Pons (tissue), 1 donor: ENCODE data around the gene MMP28.
"Not testable (repeated sequence)": the region's sequence is repeated elsewhere in the genome, so short reads cannot be mapped to it uniquely, and the experiment has no call there.

Source experiments
- DNase-seq: peaks from one replicate; pipeline ENCODE4 v3.0.0-alpha.2; 2016; ENCODE audit warnings: low spot score

The MMP28 gene

GRCh38 chr17:35765756-35766488, 29.5 kb downstream of the MMP28 start:
- no peak for DNase-seq

DNA sequence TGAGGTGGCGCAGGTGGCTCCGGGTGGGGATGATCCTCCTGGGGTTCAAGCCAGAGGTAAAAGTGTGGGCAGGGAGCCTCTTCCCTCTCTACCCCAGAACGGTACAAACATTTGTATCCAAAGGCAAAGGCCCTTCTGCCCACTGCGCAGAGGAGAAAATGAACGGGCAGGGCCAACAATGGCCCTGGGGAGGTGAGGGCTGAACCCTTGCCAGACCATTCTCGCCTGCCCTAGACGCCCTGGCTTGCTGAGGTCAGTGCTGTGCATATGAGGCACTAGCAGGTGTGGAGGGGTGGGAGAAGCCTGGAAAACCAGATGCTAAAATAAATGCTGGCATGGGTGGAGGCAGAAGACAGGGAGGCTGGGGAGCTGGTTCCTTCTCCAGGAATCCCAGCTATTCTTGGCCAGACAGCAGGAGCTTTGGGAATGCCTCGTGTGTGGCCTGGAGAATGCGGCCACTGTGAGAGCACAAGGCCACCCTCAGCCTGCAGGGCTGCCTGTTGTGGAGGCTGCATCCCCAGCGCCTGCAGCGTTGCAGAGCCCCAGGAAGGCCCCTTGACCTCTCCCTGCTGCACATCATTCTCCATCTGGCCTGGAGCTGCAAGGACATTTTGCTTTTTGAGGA, 30.2 kb downstream of the MMP28 start:
- no peak for DNase-seq

- peak; percentile 67 for DNase-seq
Measured at GRCh38 chr17:35764123-35764991, 31.1 kb downstream of the MMP28 start.

- no peak for DNase-seq
Measured at GRCh38 chr17:35763767-35764122, 31.7 kb downstream of the MMP28 start.

- no peak for DNase-seq
Measured at GRCh38 chr17:35761601-35762000, 33.8 kb downstream of the MMP28 start.

- no peak for DNase-seq
Measured at GRCh38 chr17:35760587-35760986, 34.9 kb downstream of the MMP28 start, which contains the start of gene C17orf50. C17orf50 (plus strand) TSS chr17:35760887; CDS start chr17:35760942, 55 bp downstream.

- no peak for DNase-seq
Measured at GRCh38 chr17:35757243-35757642, 38.2 kb downstream of the MMP28 start.

GRCh38 chr17:35752945-35753764, 42.3 kb downstream of the MMP28 start, which contains the start of gene GAS2L2:
GAS2L2 (minus strand) TSS chr17:35753239; CDS start chr17:35752850, 389 bp downstream.
- no peak for DNase-seq

GRCh38 chr17:35752471-35752870, 43.0 kb downstream of the MMP28 start:
- no peak for DNase-seq

- DNase-seq = not testable (repeated sequence)
Measured at GRCh38 chr17:35751541-35751940, 43.9 kb downstream of the MMP28 start.

- DNase-seq = no peak
Measured at GRCh38 chr17:35750526-35751395, 44.7 kb downstream of the MMP28 start.

- DNase-seq = no peak
Measured at GRCh38 chr17:35749560-35750412, 45.7 kb downstream of the MMP28 start.

DNA sequence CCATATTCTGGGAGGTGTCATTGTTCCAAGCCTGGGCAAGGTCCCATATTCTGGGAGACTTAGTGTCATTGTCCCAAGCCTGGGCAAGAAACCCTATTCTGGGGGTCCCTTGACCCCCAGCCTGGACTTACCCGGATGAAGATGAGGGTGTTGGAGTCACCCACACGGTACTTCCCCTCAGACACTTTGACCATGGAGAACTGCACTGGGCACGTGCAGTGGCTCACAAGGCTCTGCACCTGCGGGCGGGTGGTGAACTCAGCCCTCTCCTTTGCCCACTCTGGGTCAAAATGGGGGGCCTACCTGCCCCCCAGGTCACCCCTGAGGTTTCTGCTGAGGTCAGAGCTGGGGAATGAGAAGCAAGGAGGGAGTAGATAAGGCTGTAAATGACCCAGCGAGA, 46.5 kb downstream of the MMP28 start:
- DNase-seq = no peak

DNA sequence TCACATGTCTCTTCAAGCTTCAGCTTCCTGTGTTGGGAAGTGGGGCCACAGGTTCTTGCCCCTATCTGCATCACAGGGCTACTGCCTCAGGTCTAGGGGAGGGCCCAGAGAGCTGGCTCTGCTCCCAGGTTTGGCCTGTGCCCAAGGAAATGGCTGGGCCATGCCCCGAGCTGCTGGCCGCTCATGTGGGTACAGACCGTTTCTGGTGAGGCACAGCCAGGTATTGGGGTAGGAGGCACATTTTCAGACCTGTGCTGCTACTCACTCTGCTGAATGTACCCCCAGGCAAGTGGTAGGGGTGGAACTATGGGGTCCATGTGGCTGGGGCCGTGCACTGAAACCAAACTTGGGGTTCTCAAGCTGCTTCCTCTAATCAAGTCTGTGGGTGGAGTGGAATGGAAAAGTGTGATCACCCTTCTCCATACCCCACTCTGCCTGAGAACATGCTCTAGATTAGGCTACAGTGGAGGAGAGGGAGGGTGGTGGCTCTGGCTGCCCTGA, 47.0 kb downstream of the MMP28 start:
- no peak for DNase-seq

DNA sequence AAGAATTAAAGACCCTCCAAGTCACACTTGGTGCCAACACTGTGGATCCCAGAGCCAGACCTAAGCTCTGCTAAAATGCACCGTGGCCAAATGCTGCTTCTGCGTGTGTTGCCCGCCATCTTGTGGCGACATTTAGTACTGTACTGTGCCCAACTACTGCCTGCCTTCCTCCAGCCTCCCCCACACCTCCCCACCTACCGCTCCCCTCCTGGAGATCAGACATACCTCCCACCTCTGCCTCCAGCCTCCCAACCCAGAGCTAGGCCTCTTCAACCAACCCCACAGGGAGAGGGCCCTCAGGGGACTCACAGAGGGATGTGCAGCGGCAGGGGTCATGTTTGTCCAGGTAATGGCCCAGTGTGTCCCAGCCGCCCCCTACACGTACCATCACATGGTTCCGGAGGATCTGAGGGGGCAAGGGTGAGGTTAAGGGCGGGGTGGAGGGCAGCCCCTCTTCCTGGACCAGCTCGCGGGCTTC, 47.9 kb downstream of the MMP28 start:
- DNase-seq = peak; percentile 63

GRCh38 chr17:35745749-35746320, 49.6 kb downstream of the MMP28 start:
- DNase-seq = no peak

DNA sequence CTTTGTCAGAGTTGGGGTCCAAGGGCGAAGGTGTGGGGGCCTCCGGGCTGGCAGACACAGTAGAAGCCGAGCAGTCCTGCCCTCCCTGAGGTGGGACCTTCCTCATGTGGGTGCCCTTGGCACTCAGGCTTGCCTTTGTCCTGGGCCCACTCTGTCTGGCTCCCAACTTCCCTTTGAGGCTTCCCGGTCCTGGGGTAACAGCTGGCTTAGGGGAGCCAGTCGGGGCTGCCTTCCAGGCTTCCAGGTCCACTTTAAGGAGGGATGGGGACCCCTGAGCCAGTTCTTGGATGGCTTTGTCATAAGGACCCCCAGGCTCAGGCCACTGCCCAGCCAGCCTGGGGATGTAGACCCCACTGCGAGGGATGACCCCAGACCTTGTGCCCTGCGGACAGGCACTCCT, 50.2 kb downstream of the MMP28 start:
- DNase-seq = no peak

- no peak for DNase-seq
Measured at GRCh38 chr17:35744830-35745229, 50.6 kb downstream of the MMP28 start.
